Trophoblast cell (in vitro differentiated cells and primary cell): ENCODE results near the gene NME9.

Experiments used
- DNase-seq, 2 donors: peaks; one replicate each; pipeline ENCODE4 v3.0.0-alpha.2; 2016
- H2AFZ ChIP-seq: 2 replicates; pipeline ENCODE4 v1.6.1; 2013; ENCODE audit warnings: low read length, moderate library complexity, mild to moderate bottlenecking; ENCODE audit not compliant: insufficient read depth, poor library complexity
- H2AK5ac ChIP-seq: 2 replicates; pipeline ENCODE4 v1.6.1; 2013; ENCODE audit warnings: mild to moderate bottlenecking, low read length
- H2BK120ac ChIP-seq: 2 replicates; pipeline ENCODE4 v1.6.1; 2013; ENCODE audit warnings: low read length, mild to moderate bottlenecking, moderate library complexity; ENCODE audit not compliant: insufficient read depth, poor library complexity
- H2BK12ac ChIP-seq: 2 replicates; pipeline ENCODE4 v1.6.1; 2013; ENCODE audit warnings: mild to moderate bottlenecking, low read length, moderate library complexity
- H2BK5ac ChIP-seq: 2 replicates; pipeline ENCODE4 v1.6.1; 2013; ENCODE audit warnings: low read length, low read depth, moderate library complexity, mild to moderate bottlenecking; ENCODE audit not compliant: poor library complexity
- H3K14ac ChIP-seq: 2 replicates; pipeline ENCODE4 v1.6.1; 2013; ENCODE audit warnings: mild to moderate bottlenecking, low read length
- H3K18ac ChIP-seq: 2 replicates; pipeline ENCODE4 v1.6.1; 2013; ENCODE audit warnings: mild to moderate bottlenecking, low read length
- H3K23ac ChIP-seq: 2 replicates; pipeline ENCODE4 v1.6.1; 2013; ENCODE audit warnings: low read length
- H3K27ac ChIP-seq: 2 replicates; pipeline ENCODE4 v1.5.1; 2013; ENCODE audit warnings: low read depth, mild to moderate bottlenecking, inconsistent platforms, low read length, moderate library complexity
- H3K27me3 ChIP-seq: 2 replicates; pipeline ENCODE4 v1.6.1; 2013; ENCODE audit warnings: inconsistent platforms, mild to moderate bottlenecking, low read length, moderate library complexity; ENCODE audit not compliant: insufficient read depth
- H3K36me3 ChIP-seq, 2 experiments: 1 replicate in 1 of 2; 2 replicates in 1 of 2; pipeline ENCODE4 v1.6.1; 2013; ENCODE audit warnings: low read length in 2 of 2, mild to moderate bottlenecking in 2 of 2, moderate library complexity in 1 of 2; ENCODE audit not compliant: insufficient read depth in 2 of 2, control insufficient read depth in 1 of 2
- H3K4ac ChIP-seq: 2 replicates; pipeline ENCODE4 v1.6.1; 2013; ENCODE audit warnings: low read depth, mild to moderate bottlenecking, low read length, moderate library complexity
- H3K4me1 ChIP-seq, 2 experiments: 1 replicate in 1 of 2; 2 replicates in 1 of 2; pipeline ENCODE4 v1.6.1; 2013; ENCODE audit warnings: low read length in 2 of 2, mild to moderate bottlenecking in 2 of 2, moderate library complexity in 1 of 2; ENCODE audit not compliant: insufficient read depth in 2 of 2, control insufficient read depth in 1 of 2
- H3K4me2 ChIP-seq: 2 replicates; pipeline ENCODE4 v1.6.1; 2013; ENCODE audit warnings: inconsistent platforms, mild to moderate bottlenecking, low read length, moderate library complexity
- H3K4me3 ChIP-seq: 2 replicates; pipeline ENCODE4 v1.5.1; 2013; ENCODE audit warnings: mild to moderate bottlenecking, low read depth, low read length, inconsistent platforms
- H3K79me1 ChIP-seq: one replicate; pipeline ENCODE4 v1.6.1; 2013; ENCODE audit warnings: low read length
- H3K79me2 ChIP-seq: 2 replicates; pipeline ENCODE4 v1.6.1; 2013; ENCODE audit warnings: low read length, mild to moderate bottlenecking; ENCODE audit not compliant: control insufficient read depth, insufficient read depth, poor library complexity
- H3K9ac ChIP-seq: 2 replicates; pipeline ENCODE4 v1.6.1; 2013; ENCODE audit warnings: mild to moderate bottlenecking, low read length
- H3K9me3 ChIP-seq: 2 replicates; pipeline ENCODE4 v1.6.1; 2013; ENCODE audit warnings: low read depth, mild to moderate bottlenecking, control low read depth, inconsistent platforms, low read length; ENCODE audit not compliant: insufficient read depth
- H4K12ac ChIP-seq: 2 replicates; pipeline ENCODE4 v1.6.1; 2013; ENCODE audit warnings: low read depth, mild to moderate bottlenecking, low read length, moderate library complexity
- H4K8ac ChIP-seq: 2 replicates; pipeline ENCODE4 v1.6.1; 2013; ENCODE audit warnings: low read depth, mild to moderate bottlenecking, low read length, moderate library complexity
- H4K91ac ChIP-seq: one replicate; pipeline ENCODE4 v1.6.1; 2013; ENCODE audit warnings: low read depth, mild to moderate bottlenecking, low read length, moderate library complexity
- WGBS: extraction: QIAGEN DNeasy Blood & Tissue Kit; methylation state at CpG from one replicate; pipeline ENCODE4 v1.1.7; 2013; ENCODE audit warnings: missing lambda C conversion rate; ENCODE audit not compliant: insufficient read length, insufficient coverage; ENCODE audit errors: extremely low coverage; 5-methylcytosine and 5-hydroxymethylcytosine counted together

The NME9 gene

DNA sequence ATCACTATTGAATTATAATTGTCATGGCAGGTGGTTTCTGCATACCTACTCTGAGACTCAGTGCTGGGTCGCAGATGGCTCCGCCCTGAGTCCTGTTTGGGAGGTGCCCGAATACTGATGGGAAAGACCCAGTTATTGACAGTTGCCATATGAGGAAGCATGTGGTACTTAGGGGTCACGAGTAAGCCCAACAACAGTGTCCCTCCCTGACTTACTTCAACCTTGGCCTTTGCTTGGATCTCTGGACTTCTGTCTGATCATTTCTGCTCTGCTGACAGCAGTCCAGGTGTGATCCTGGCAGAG lies 35.6 kb upstream of the NME9 start:
- H2BK120ac ChIP-seq = no peak overlapping the region
- H3K18ac ChIP-seq = no peak overlapping the region
- peaks cover 0 to 4% of the 10 kb centered on the region in 2 experiments for H3K36me3 ChIP-seq
- H3K14ac ChIP-seq = no peak overlapping the region
- no CpG with 5 or more reads among the region's 4 CpGs for WGBS
- H3K4me3 ChIP-seq = no peak overlapping the region
- no peaks in the 10 kb centered on the region for H3K79me1 ChIP-seq
- no peak overlapping the region for H2BK12ac ChIP-seq
- no peak overlapping the region for H4K12ac ChIP-seq
- no peak overlapping the region for H4K8ac ChIP-seq
- no peak overlapping the region for H3K27ac ChIP-seq
- no peaks in the 10 kb centered on the region for H3K27me3 ChIP-seq
- H3K9me3 ChIP-seq = no peaks in the 10 kb centered on the region
- no peak overlapping the region for H2BK5ac ChIP-seq
- peaks cover 1% of the 10 kb centered on the region for H3K79me2 ChIP-seq
- peaks cover 0 to 2% of the 10 kb centered on the region in 2 experiments for H3K4me1 ChIP-seq
- no peak overlapping the region for H3K23ac ChIP-seq
- no peak overlapping the region for H2AK5ac ChIP-seq
- H3K4ac ChIP-seq = no peak overlapping the region
- H2AFZ ChIP-seq = no peak overlapping the region
- H3K4me2 ChIP-seq = no peak overlapping the region
- no peak overlapping the region for H4K91ac ChIP-seq
- no peak for DNase-seq
- no peak overlapping the region for H3K9ac ChIP-seq

DNA sequence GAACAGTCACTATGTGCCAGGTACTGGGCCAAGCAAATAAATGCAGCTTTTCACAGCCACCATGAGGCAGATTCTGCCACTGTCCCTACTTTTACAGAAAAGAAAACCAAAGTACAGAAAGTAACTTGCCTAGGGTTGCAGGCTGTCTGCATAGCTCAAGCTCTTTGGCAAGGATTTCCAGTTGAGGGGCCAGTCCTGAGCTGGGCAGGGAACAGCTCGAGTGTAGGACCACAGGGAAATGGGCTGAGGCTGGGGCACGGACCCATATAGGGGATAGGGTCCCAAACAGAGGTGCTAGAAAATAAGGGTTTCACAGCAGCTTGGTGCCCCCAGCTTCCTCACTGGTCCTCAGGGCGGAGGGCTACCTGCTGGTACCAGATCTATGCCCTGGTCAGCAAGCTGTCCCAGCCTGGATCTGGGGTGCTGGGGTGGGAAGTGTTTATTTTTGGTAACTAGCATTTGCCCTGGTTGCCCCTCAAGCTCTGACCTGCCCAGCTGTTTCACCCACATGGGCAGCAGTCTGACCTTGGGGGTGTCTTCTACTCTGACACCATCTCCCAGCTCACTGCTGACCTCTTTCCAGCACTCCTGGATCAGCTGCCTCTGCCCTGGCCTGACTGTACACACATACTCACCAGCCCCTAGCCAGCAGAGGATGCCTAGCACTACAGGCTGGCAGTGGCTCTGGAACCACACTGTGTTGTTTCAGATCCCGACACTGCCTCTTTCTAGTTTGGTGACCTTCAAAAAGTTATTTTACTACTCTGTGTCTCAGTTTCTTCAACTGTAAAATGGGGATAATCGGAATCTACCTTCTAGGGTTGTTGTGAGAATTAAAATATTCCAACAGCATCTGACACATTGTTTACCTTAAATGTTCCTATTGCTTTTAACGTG lies 35.0 kb upstream of the NME9 start:
- H2BK5ac ChIP-seq = no peak overlapping the region
- no peak overlapping the region for H3K9ac ChIP-seq
- H2BK12ac ChIP-seq = no peak overlapping the region
- H4K8ac ChIP-seq = no peak overlapping the region
- no peak overlapping the region for H3K23ac ChIP-seq
- H3K4me1 ChIP-seq = peaks cover 0 to 2% of the 10 kb centered on the region in 2 experiments
- DNase-seq = no peak
- no peak overlapping the region for H4K12ac ChIP-seq
- H2AFZ ChIP-seq = no peak overlapping the region
- H2AK5ac ChIP-seq = no peak overlapping the region
- H3K79me2 ChIP-seq = peaks cover 1% of the 10 kb centered on the region
- no peak overlapping the region for H3K4me3 ChIP-seq
- no peak overlapping the region for H3K4me2 ChIP-seq
- H3K14ac ChIP-seq = no peak overlapping the region
- no CpG with 5 or more reads among the region's 6 CpGs for WGBS
- H4K91ac ChIP-seq = no peak overlapping the region
- no peak overlapping the region for H3K18ac ChIP-seq
- H3K4ac ChIP-seq = no peak overlapping the region
- H3K36me3 ChIP-seq = peaks cover 0 to 4% of the 10 kb centered on the region in 2 experiments
- no peak overlapping the region for H2BK120ac ChIP-seq
- H3K9me3 ChIP-seq = no peaks in the 10 kb centered on the region
- no peaks in the 10 kb centered on the region for H3K79me1 ChIP-seq
- H3K27me3 ChIP-seq = no peaks in the 10 kb centered on the region
- no peak overlapping the region for H3K27ac ChIP-seq

DNA sequence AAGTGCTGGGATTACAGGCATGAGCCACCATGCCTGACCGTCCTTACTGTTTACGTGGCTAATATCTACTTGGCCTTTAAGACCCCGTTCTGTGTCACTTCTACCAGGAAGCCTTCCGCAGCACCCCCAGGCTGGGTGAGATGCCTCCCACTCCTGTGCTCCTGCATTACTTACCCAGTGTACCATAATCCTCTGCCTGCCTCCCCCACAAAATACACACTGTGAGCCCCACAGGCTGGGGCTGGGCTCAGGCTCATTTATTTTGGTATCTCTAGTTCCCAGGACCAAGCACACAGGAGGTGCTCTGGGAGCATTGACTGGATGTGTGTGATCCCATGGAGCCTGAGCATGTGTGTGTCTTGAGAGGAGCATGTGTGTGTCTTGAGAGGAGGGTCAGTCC lies 33.7 kb upstream of the NME9 start:
- Histone ChIP-seq H3K23ac (no peak overlapping the region), H2AK5ac (no peak overlapping the region), H3K27me3 (no peaks in the 10 kb centered on the region), H3K4me2 (no peak overlapping the region), H3K79me2 (peaks cover 1% of the 10 kb centered on the region), H3K14ac (no peak overlapping the region), H3K4me1 (peaks cover 0 to 2% of the 10 kb centered on the region in 2 experiments), H3K4ac (no peak overlapping the region), H4K91ac (no peak overlapping the region), H3K9ac (no peak overlapping the region), H4K8ac (no peak overlapping the region), H3K79me1 (no peaks in the 10 kb centered on the region), H2BK5ac (no peak overlapping the region), H2AFZ (no peak overlapping the region), H3K18ac (no peak overlapping the region), H3K4me3 (no peak overlapping the region), H3K27ac (no peak overlapping the region), H2BK12ac (no peak overlapping the region), H2BK120ac (no peak overlapping the region), H4K12ac (no peak overlapping the region), H3K9me3 (no peaks in the 10 kb centered on the region), H3K36me3 (peaks cover 0 to 4% of the 10 kb centered on the region in 2 experiments)
- no CpG with 5 or more reads among the region's 4 CpGs for WGBS
- no peak for DNase-seq

DNA sequence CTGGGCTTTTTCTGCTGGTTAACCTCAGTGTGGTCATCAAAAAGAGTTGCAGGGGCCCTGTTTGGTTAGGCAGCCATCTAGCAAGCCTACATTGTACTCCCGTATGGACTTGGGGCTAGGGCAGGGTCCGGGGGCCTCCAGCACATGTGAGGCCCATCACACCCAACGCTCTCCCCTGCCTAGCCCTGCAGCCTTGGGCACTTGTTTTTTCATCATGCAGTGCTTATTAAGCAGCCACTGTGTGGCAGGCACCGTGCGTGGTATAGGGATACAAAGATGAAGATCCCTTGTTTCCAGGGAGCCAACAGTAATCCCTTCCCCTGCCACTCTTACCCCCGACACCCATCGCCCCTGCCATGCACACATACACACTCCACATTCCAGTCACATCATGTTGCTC lies 32.9 kb upstream of the NME9 start:
- Histone ChIP-seq H3K4me1 (no peaks in the 10 kb centered on the region), H3K4me3 (no peak overlapping the region), H4K91ac (no peak overlapping the region), H3K4ac (no peak overlapping the region), H2AK5ac (no peak overlapping the region), H3K79me2 (peaks cover 1% of the 10 kb centered on the region), H3K79me1 (no peaks in the 10 kb centered on the region), H3K27ac (no peak overlapping the region), H3K27me3 (no peaks in the 10 kb centered on the region), H2AFZ (no peak overlapping the region), H3K14ac (no peak overlapping the region), H3K23ac (no peak overlapping the region), H2BK12ac (no peak overlapping the region), H2BK5ac (no peak overlapping the region), H3K18ac (no peak overlapping the region), H4K12ac (no peak overlapping the region), H3K9ac (no peak overlapping the region), H2BK120ac (no peak overlapping the region), H3K36me3 (peaks cover 0 to 4% of the 10 kb centered on the region in 2 experiments), H4K8ac (no peak overlapping the region), H3K4me2 (no peak overlapping the region), H3K9me3 (no peaks in the 10 kb centered on the region)
- no peak for DNase-seq
- no CpG with 5 or more reads among the region's 7 CpGs for WGBS
